ENCODE results near the gene FKBP14. TPM values are rescaled to one million over a fixed set of nuclear protein-coding genes. Genes with fewer than 3 reads are reported as not detected.

Gene FKBP14
- total RNA-seq, 1 donor from 2014 or later = 25.6 TPM

- TF ChIP-seq, protein P1, sequence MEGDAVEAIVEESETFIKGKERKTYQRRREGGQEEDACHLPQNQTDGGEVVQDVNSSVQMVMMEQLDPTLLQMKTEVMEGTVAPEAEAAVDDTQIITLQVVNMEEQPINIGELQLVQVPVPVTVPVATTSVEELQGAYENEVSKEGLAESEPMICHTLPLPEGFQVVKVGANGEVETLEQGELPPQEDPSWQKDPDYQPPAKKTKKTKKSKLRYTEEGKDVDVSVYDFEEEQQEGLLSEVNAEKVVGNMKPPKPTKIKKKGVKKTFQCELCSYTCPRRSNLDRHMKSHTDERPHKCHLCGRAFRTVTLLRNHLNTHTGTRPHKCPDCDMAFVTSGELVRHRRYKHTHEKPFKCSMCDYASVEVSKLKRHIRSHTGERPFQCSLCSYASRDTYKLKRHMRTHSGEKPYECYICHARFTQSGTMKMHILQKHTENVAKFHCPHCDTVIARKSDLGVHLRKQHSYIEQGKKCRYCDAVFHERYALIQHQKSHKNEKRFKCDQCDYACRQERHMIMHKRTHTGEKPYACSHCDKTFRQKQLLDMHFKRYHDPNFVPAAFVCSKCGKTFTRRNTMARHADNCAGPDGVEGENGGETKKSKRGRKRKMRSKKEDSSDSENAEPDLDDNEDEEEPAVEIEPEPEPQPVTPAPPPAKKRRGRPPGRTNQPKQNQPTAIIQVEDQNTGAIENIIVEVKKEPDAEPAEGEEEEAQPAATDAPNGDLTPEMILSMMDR (IDR thresholded peaks at IDR 0.05; ENCODE audit: unreplicated experiment) = no peak
- Mint-ChIP-seq H3K36me3 (ENCODE audit: insufficient read depth) (peaks cover 25% of the 10 kb centered on the region), H3K4me3 (ENCODE audit: low read depth) (no peak overlapping the region), H3K9me3 (ENCODE audit: low read depth) (no peaks in the 10 kb centered on the region), H3K27ac (no peak overlapping the region), H3K4me1 (ENCODE audit: low read depth) (peaks cover 7% of the 10 kb centered on the region), H3K27me3 (no peaks in the 10 kb centered on the region)
- DNase-seq (ENCODE audit: low spot score, unreplicated experiment) = no peak
Measured at GRCh38 chr7:30046127-30046770, 19.7 kb upstream of the FKBP14 start.

DNA sequence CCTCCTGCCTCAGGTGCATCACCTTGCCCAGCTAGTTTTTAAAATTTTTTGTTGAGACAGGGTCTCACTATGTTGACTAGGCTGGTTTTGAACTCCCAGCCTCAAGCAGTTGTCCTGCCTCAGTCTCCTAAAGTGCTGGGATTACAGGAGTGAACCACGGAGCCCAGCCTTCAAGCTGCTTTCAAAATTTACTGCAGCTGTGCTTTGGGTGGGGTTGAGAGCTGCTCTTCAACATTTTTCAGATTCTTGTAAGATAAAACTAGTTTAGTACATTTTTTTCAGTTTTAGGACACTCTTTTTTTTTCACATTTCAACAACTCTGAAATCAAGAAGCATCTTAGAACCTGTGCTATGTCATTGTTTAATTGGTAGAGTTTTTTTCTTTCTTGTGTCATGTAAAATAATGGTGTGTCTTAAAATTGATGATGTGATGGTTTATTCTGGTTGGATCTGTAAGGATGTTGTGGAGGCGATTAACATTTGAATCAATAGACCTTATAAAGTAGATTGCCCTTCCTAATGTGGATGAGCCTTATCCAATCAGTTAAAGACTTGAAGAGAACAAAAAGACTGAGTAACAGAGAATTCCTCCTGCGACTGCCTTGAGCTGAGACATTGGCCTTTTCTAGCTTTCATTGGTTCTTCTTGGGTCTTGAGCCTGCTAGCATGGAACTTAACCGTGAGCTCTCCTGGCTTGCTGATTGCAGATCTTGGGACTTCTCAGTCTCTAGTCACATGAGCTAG, 15.2 kb upstream of the FKBP14 start:
- TF ChIP-seq, protein P1 (IDR thresholded peaks at IDR 0.05; ENCODE audit: unreplicated experiment) = no peak
- no peak overlapping the region for H3K4me3 Mint-ChIP-seq (ENCODE audit: low read depth)

DNA sequence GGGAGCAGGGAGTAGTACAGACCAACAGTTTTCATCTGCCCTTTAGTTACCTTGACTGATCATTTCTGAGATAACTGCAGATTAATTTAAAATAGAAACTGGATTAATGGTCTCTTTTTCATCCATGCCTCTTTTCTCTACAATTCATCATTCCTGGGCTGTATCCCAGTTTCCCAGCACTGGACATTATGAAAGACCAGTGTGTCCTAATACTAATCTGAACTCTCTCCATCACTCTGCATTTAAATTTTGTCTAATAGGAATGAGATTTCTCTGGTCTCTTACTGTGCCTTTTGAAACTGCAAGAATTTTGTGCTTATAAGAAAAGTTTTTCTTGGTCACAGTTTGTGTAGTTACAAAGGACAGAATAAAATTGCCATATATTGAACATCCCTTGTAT, 14.4 kb upstream of the FKBP14 start:
- Mint-ChIP-seq H3K4me1 (ENCODE audit: low read depth) (peaks cover 19% of the 10 kb centered on the region), H3K9me3 (ENCODE audit: low read depth) (no peaks in the 10 kb centered on the region), H3K27me3 (no peaks in the 10 kb centered on the region), H3K36me3 (ENCODE audit: insufficient read depth) (peaks cover 18% of the 10 kb centered on the region), H3K4me3 (ENCODE audit: low read depth) (no peak overlapping the region), H3K27ac (peak overlapping the region; percentile 33)
- no peak for DNase-seq (ENCODE audit: low spot score, unreplicated experiment)
- TF ChIP-seq, protein P1 (IDR thresholded peaks at IDR 0.05; ENCODE audit: unreplicated experiment) = no peak

More for the DNA sequence above, 15.2 kb upstream of the FKBP14 start:
- H3K9me3 Mint-ChIP-seq (ENCODE audit: low read depth) = no peaks in the 10 kb centered on the region
- H3K4me1 Mint-ChIP-seq (ENCODE audit: low read depth) = peaks cover 18% of the 10 kb centered on the region
- no peaks in the 10 kb centered on the region for H3K27me3 Mint-ChIP-seq
- no peak for DNase-seq (ENCODE audit: low spot score, unreplicated experiment)
- no peak overlapping the region for H3K27ac Mint-ChIP-seq
- H3K36me3 Mint-ChIP-seq (ENCODE audit: insufficient read depth) = peaks cover 17% of the 10 kb centered on the region

- Mint-ChIP-seq H3K4me3 (ENCODE audit: low read depth) (no peak overlapping the region), H3K36me3 (ENCODE audit: insufficient read depth) (peaks cover 20% of the 10 kb centered on the region), H3K27me3 (no peaks in the 10 kb centered on the region), H3K27ac (no peak overlapping the region), H3K4me1 (ENCODE audit: low read depth) (peaks cover 19% of the 10 kb centered on the region), H3K9me3 (ENCODE audit: low read depth) (no peaks in the 10 kb centered on the region)
- TF ChIP-seq, protein P1 (IDR thresholded peaks at IDR 0.05; ENCODE audit: unreplicated experiment) = no peak
- no peak for DNase-seq (ENCODE audit: low spot score, unreplicated experiment)
Measured at GRCh38 chr7:30038196-30038980, 11.9 kb upstream of the FKBP14 start.

GRCh38 chr7:30036220-30036619, 9.7 kb upstream of the FKBP14 start:
- no peak overlapping the region for H3K4me3 Mint-ChIP-seq (ENCODE audit: low read depth)
- TF ChIP-seq, protein P1 (IDR thresholded peaks at IDR 0.05; ENCODE audit: unreplicated experiment) = no peak
- no peaks in the 10 kb centered on the region for H3K9me3 Mint-ChIP-seq (ENCODE audit: low read depth)
- H3K27me3 Mint-ChIP-seq = no peaks in the 10 kb centered on the region
- no peak for DNase-seq (ENCODE audit: low spot score, unreplicated experiment)
- H3K4me1 Mint-ChIP-seq (ENCODE audit: low read depth) = peaks cover 17% of the 10 kb centered on the region
- peaks cover 11% of the 10 kb centered on the region for H3K36me3 Mint-ChIP-seq (ENCODE audit: insufficient read depth)
- peak overlapping the region; percentile 49 for H3K27ac Mint-ChIP-seq

Measured in progenitor cell of endocrine pancreas (in vitro differentiated cells).